Central memory CD4-positive, alpha-beta T cell (primary cell): ENCODE measurements around the gene FER.
"Not testable (repeated sequence)": the region's sequence is repeated elsewhere in the genome, so short reads cannot be mapped to it uniquely, and the experiment has no call there.

Experiments
- DNase-seq: peaks from one replicate; pipeline ENCODE4 v3.0.0; 2022

Gene FER

GRCh38 chr5:109141222-109142200 lies 393.8 kb downstream of the FER start:
- no peak for DNase-seq

GRCh38 chr5:109143031-109143430 lies 395.3 kb downstream of the FER start:
- DNase-seq, result no peak

GRCh38 chr5:109145139-109145538 lies 397.4 kb downstream of the FER start:
- DNase-seq, result no peak

- no peak for DNase-seq
Observed at GRCh38 chr5:109146591-109146990, 398.9 kb downstream of the FER start.

- no peak for DNase-seq
Observed at GRCh38 chr5:109152565-109152964, 404.9 kb downstream of the FER start.

GRCh38 chr5:109155625-109156024 lies 407.9 kb downstream of the FER start:
- no peak for DNase-seq

GRCh38 chr5:109156885-109157284 lies 409.2 kb downstream of the FER start:
- no peak for DNase-seq

- no peak for DNase-seq
Observed at GRCh38 chr5:109160468-109160867, 412.8 kb downstream of the FER start.

GRCh38 chr5:109161914-109162683 lies 414.4 kb downstream of the FER start:
- DNase-seq, result no peak

- no peak for DNase-seq
Observed at GRCh38 chr5:109163336-109163735, 415.6 kb downstream of the FER start.

- no peak for DNase-seq
Observed at GRCh38 chr5:109164001-109164400, 416.3 kb downstream of the FER start.

GRCh38 chr5:109167586-109167985 lies 419.9 kb downstream of the FER start:
- no peak for DNase-seq

- no peak for DNase-seq
Observed at GRCh38 chr5:109168151-109168550, 420.5 kb downstream of the FER start.

GRCh38 chr5:109170629-109171350 lies 423.1 kb downstream of the FER start:
- no peak for DNase-seq

GRCh38 chr5:109171437-109172073 lies 423.9 kb downstream of the FER start:
- not testable (repeated sequence) for DNase-seq

GRCh38 chr5:109173036-109173794 lies 425.5 kb downstream of the FER start:
- DNase-seq, result no peak

- DNase-seq, result no peak
Observed at GRCh38 chr5:109177227-109177626, 429.5 kb downstream of the FER start.

- DNase-seq, result no peak
Observed at GRCh38 chr5:109177782-109178181, 430.1 kb downstream of the FER start.

GRCh38 chr5:109180668-109181067 lies 433.0 kb downstream of the FER start:
- DNase-seq, result no peak

- DNase-seq, result no peak
Observed at GRCh38 chr5:109186759-109187158, 439.1 kb downstream of the FER start.

- no peak for DNase-seq
Observed at GRCh38 chr5:109191153-109191558, 443.5 kb downstream of the FER start.

- DNase-seq, result no peak
Observed at GRCh38 chr5:109192027-109192426, 444.3 kb downstream of the FER start.
